NCI-H1048 (cell line): ENCODE data around the gene MAPK1IP1L.
"Not testable (repeated sequence)": the region's sequence is repeated elsewhere in the genome, so short reads cannot be mapped to it uniquely, and the experiment has no call there.

ENCODE experiments used
- DNase-seq: peaks from one replicate; lab custom pipeline; 2025; lab: John Stamatoyannopoulos, UW

Gene MAPK1IP1L

GRCh38 chr14:55054098-55054497 is 2.7 kb downstream of the MAPK1IP1L start:
- DNase-seq = no peak

DNA sequence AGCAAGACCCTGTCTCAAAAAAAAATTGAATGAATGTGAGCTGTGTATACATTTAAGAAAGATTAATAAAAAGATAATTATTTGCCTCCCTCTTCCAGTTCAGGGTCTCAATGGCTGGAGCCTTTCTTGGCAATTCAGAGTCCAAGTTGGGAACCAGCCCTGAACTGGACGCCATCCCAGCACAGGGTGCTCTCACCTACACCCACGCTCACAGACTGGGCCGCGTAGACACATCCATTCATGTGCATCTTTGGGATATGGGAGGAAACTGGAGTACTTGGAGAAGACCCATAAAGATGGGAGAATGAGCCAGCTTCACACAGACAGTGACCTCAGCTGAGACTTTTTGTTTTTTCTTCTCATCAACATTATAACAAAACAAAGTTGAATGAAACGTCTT is 6.5 kb downstream of the MAPK1IP1L start:
- DNase-seq = no peak

DNA sequence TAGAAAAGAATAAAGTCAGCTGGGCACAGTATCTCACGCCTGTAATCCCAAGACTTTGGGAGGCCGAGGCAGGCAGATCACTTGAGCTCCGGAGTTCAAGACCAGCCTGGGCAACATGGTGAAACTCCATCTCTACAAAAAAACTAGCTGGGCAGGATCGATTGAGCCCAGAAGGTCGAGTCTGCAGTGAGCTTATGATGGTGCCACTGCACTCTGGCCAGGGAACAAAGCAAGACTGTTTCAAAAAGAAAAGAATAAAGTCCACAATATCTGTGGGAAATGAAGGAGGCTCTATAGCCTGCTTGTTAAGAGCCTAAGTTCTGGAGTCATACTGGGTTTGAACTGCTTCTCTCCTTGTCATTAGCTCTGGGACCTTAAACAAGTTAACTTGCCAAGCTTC is 7.9 kb downstream of the MAPK1IP1L start:
- DNase-seq = no peak

GRCh38 chr14:55062517-55063351 is 11.3 kb downstream of the MAPK1IP1L start:
- DNase-seq = no peak

GRCh38 chr14:55064896-55065295 is 13.4 kb downstream of the MAPK1IP1L start:
- not testable (repeated sequence) for DNase-seq

DNA sequence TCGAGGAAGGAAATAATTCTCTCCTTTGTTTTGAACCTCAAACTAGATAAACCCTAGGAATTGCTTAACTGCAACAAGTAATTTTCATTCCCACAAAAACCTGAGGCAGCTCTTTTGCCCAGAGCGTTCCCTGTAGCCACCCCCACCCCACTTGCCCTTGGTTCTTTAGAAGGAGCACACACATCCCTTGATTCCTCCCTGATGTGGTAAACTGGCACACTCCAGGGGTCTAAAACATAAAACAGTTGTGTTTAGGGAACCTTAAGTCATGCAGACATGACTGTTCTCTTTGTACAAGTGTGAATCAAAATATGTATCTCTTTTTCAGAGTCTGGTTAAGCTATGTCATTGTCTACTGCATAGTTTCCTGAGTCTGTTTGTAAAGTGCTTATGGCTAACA is 14.0 kb downstream of the MAPK1IP1L start:
- no peak for DNase-seq

- no peak for DNase-seq
These were observed 14.8 kb downstream of the MAPK1IP1L start for GRCh38 chr14:55066223-55066622.

- DNase-seq = no peak
These were observed 19.5 kb downstream of the MAPK1IP1L start for GRCh38 chr14:55070981-55071411.

GRCh38 chr14:55071870-55072640 is 20.6 kb downstream of the MAPK1IP1L start:
- no peak for DNase-seq

GRCh38 chr14:55073856-55074255 is 22.4 kb downstream of the MAPK1IP1L start:
- DNase-seq = no peak

DNA sequence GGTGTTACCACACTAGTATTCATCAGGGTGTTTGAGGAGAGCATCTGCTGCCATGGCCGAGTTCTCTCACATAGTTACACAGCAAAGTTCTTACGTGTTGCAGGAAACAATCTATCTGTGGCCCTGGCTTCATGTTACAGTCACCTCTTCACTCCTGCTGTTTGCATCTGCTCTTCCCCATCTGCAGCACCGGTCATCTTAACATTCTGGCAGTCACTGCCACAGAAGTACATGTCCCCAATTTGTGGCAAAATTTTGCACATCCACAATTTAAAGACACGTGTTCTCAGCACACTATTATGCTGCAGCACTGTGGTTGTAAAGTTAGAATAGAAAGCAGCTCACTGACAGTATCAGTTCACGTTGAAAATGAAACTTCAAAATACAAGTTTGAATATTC is 23.2 kb downstream of the MAPK1IP1L start:
- DNase-seq = no peak

GRCh38 chr14:55075628-55076175 is 24.3 kb downstream of the MAPK1IP1L start:
- no peak for DNase-seq

GRCh38 chr14:55077170-55078151 is 26.0 kb downstream of the MAPK1IP1L start:
- DNase-seq = no peak

- DNase-seq = not testable (repeated sequence)
These were observed 28.5 kb downstream of the MAPK1IP1L start for GRCh38 chr14:55079961-55080360.

GRCh38 chr14:55084401-55085059 is 33.1 kb downstream of the MAPK1IP1L start:
- DNase-seq = no peak

DNA sequence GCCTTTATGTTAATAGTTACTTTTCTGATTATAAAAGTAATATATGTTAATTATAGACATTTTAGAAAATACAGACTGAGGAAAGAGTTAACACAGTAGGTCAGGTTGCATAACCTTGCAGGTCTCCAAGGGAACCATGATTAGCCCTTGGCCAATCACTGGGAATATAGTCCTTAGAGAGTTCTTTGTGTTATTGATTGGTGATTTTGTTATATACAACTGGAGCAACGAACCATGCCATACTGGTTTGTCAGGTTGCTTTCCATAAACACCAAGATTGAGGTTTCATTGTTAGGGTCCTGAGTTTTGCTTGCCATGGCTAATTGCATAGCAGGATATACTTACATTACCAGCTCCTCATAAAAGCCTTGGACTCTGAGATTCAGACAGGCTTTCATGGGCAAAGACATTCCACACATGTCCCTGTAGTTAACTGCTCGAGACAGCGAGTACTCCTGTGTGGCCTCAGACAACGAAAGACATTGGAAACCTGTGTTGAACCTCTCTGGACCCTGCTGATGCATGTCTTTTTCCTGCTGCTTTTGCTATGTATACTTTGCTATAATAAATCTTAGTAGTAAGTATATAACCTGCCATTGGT is 33.7 kb downstream of the MAPK1IP1L start:
- DNase-seq = no peak

- no peak for DNase-seq
These were observed 35.5 kb downstream of the MAPK1IP1L start for GRCh38 chr14:55086938-55087337.

GRCh38 chr14:55088356-55088755 is 36.9 kb downstream of the MAPK1IP1L start:
- no peak for DNase-seq

DNA sequence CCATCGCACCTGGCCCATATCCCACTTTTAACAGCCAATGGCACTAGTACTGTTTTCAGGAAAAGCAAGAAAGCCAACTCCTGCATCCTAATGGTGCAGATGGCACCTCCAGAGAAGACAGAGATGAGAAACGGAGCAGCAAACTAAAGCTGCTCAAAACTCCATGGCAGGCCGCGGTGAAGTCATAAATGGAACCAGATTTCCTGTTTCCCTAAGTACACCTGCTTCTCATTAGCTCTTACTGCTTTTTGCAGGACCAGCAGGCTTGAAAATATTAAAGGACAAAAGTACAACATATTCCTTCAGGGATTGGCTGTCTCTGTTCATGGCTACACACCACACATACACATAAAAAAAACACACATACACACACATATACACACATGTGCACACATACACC is 40.9 kb downstream of the MAPK1IP1L start:
- no peak for DNase-seq

DNA sequence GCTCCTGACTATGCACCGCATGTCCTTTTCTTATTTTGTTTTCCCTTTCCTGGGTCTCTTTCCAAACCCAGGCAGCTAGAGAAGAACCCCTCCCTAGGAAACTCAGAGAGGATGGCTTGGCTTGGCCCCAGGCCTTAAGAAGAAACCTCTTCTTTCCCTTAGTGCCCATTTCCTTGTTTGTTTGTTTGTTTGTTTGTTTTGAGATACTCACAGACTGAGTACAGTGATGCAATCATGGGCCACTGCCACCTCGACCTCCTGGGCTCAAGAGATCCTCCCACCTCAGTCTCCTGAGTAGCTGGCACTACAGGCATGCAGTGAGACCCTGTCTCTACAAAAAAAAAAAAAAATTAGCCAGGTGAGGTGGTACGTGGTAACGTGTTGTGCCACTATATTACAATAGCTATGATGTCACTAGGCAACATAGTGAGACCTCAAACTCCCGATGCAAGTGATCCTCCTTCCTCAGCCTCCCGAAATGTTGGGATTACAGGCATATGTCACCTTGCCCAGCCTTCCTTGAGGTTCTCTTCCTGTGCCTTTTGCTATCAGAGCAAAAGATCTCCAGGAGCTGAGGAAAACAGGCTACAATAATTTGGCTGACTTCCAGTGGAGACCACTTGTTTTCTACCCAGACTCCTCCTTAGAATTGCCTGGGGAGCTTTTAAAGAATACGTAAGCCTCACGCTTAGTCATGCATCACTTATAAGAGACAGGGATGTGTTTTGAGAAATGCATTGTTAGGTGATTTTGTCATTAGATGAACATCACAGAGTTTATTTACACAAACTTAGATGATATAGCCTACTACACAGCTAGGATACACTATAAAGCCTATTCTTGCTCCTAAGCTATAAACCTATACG is 43.1 kb downstream of the MAPK1IP1L start:
- no peak for DNase-seq
